Spleen (tissue), 11 donors: Measurements from ENCODE around the gene ZNF235. TPM values are rescaled to one million over a fixed set of nuclear protein-coding genes. Genes with fewer than 3 reads are reported as not detected.

Experiments
- DNase-seq: peaks from one replicate; pipeline ENCODE4 v3.0.0-alpha.2; 2020
- H3K27ac ChIP-seq, 8 donors: fragments of 200-600 bp; sonication (generic) in 7 of 8; 1 replicate in 4 of 8; 2 replicates in 4 of 8; pipeline versions ENCODE4 v1.5.0 to v1.8.0; 2016 to 2021; ENCODE audit warnings: inconsistent platforms in 4 of 8, mild to moderate bottlenecking in 4 of 8, moderate library complexity in 1 of 8
- H3K27me3 ChIP-seq, 7 donors: fragments of 200-600 bp; sonication (generic) in 6 of 7; replicated peaks in 1 of 7; 1 replicate in 4 of 7; 2 replicates in 3 of 7; pipeline versions ENCODE4 v1.5.0 to v1.8.0; 2016 to 2021; ENCODE audit warnings: inconsistent platforms in 3 of 7, mild to moderate bottlenecking in 1 of 7
- H3K36me3 ChIP-seq, 6 donors: fragments of 200-600 bp; sonication (generic) in 5 of 6; 1 replicate in 4 of 6; 2 replicates in 2 of 6; pipeline versions ENCODE4 v1.5.0 to v1.8.0; 2016 to 2021; ENCODE audit warnings: inconsistent platforms in 2 of 6
- H3K4me1 ChIP-seq, 6 donors: fragments of 200-600 bp; sonication (generic) in 5 of 6; 1 replicate in 3 of 6; 2 replicates in 3 of 6; pipeline versions ENCODE4 v1.5.0 to v1.8.0; 2016 to 2021; ENCODE audit warnings: inconsistent platforms in 3 of 6
- H3K4me3 ChIP-seq, 8 donors: fragments of 200-600 bp; sonication (generic) in 7 of 8; 1 replicate in 4 of 8; 2 replicates in 4 of 8; pipeline versions ENCODE4 v1.5.0 to v1.8.0; 2016 to 2021; ENCODE audit warnings: inconsistent platforms in 4 of 8, mild to moderate bottlenecking in 4 of 8, moderate library complexity in 2 of 8
- H3K9me3 ChIP-seq, 8 donors: fragments of 200-600 bp; sonication (generic) in 7 of 8; 1 replicate in 4 of 8; 2 replicates in 4 of 8; pipeline versions ENCODE4 v1.5.0 to v1.8.0; 2016 to 2021; ENCODE audit warnings: inconsistent platforms in 4 of 8
- POLR2A ChIP-seq, 3 donors: fragments of 450-650 bp; IDR thresholded peaks; one replicate each; pipeline ENCODE4 v1.5.1; 2017; ENCODE audit warnings: antibody characterized with exemption in 3 of 3, mild to moderate bottlenecking in 1 of 3
- POLR2AphosphoS5 ChIP-seq, 3 donors: sonication (generic); formaldehyde crosslinking; IDR thresholded peaks; one replicate each; pipeline ENCODE4 v1.5.1; 2017; ENCODE audit warnings: antibody characterized with exemption in 3 of 3
- WGBS, 5 donors: extraction: QIAGEN DNeasy Blood & Tissue Kit in 3 of 5; methylation state at CpG; one replicate each; pipeline versions ENCODE4 v1.1.5 to v1.1.7; 2013 to 2018; 5-methylcytosine and 5-hydroxymethylcytosine counted together
- intact Hi-C: fragments of 100-400 bp; cut with DNase I; formaldehyde crosslinking; loops from one replicate; pipeline ENCODE4 v1.15.0; 2023; ENCODE audit warnings: low total_unique reads
- polyA plus RNA-seq, 3 donors: library from polyadenylated mRNA; stranded (reverse); fragments of 200-250 nt; gene quantifications; one replicate each; pipeline ENCODE4 v1.2.1, GENCODE V29; 2013
- total RNA-seq, 7 donors: library from RNA; depleted of rRNA in 3 of 7; stranded (reverse); fragments of >200 nt in 3 of 7; fragmentation: NEBNext Ultra II Directional in 4 of 7; extraction: Animal tissue kit (Norgen Biotek cat#: 25700) in 4 of 7; gene quantifications; one replicate each; pipeline versions ENCODE4 v1.1.0 to v1.2.1, GENCODE V29; 2016 to 2021
- TF ChIP-seq, protein P1 (sequence below), 11 experiments: fragments of 200-600 bp in 7 of 11; fragments of 450-650 bp in 4 of 11; sonication (generic) in 4 of 11; IDR thresholded peaks in 8 of 11; conservative IDR thresholded peaks in 3 of 11; 1 replicate in 7 of 11; 2 replicates in 4 of 11; pipeline versions ENCODE4 v1.4.0 to v1.8.0; 2016 to 2021; ENCODE audit warnings: antibody characterized with exemption in 11 of 11, inconsistent platforms in 4 of 11, mild to moderate bottlenecking in 1 of 11
- donor health status: healthy with polysubstance abuse.
- donor health status: DM: no; HTN: no; CAD: no; lungs with moderate emphysema.
- donor health status: DM: no; HTN: no; CAD: no.
- donor health status: Bipolar disorder and iron deficiency.
- donor health status: healthy.
- donor health status: DM: no; HTN: no; CAD: no.
- donor health status: DM: yes; HTN: yes; CAD: no.

ZNF235 gene
- total and polyA plus RNA-seq, 10 donors, result 2.4 to 14.6 (median 9.8) TPM

DNA sequence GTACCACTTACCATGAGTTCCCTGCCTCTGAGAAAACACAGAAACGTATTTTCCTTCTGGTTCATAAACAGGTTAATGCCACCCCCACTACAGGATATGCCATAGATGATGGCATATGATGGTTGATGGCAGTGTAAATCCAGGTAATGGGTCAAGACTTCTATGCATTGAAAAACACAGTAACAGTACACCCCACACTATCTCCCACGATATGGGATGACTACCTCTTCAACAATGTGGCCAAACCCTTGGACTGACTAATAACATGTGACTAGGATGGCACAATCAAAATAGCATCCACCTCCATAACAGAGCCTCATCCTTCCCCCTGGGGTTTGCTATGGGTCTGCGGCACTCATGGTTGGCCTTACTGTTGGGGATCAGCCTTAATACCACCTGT, 22.0 kb downstream of the ZNF235 start:
- H3K27ac ChIP-seq, result no peak overlapping the region
- H3K4me3 ChIP-seq, result no peak overlapping the region
- no peak for TF ChIP-seq POLR2AphosphoS5 (IDR thresholded peaks at IDR 0.05)
- TF ChIP-seq, protein P1, sequence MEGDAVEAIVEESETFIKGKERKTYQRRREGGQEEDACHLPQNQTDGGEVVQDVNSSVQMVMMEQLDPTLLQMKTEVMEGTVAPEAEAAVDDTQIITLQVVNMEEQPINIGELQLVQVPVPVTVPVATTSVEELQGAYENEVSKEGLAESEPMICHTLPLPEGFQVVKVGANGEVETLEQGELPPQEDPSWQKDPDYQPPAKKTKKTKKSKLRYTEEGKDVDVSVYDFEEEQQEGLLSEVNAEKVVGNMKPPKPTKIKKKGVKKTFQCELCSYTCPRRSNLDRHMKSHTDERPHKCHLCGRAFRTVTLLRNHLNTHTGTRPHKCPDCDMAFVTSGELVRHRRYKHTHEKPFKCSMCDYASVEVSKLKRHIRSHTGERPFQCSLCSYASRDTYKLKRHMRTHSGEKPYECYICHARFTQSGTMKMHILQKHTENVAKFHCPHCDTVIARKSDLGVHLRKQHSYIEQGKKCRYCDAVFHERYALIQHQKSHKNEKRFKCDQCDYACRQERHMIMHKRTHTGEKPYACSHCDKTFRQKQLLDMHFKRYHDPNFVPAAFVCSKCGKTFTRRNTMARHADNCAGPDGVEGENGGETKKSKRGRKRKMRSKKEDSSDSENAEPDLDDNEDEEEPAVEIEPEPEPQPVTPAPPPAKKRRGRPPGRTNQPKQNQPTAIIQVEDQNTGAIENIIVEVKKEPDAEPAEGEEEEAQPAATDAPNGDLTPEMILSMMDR (IDR thresholded peaks at IDR 0.05 in 8 of 11, conservative IDR thresholded peaks at IDR 0.05 in 3 of 11), result no peak
- no peak for TF ChIP-seq POLR2A (IDR thresholded peaks at IDR 0.05)
- intact Hi-C loops, result no loop called here
- peaks cover 4 to 40% (median 9%) of the 10 kb centered on the region in 6 donors for H3K36me3 ChIP-seq
- no peak for DNase-seq
- no peaks in the 10 kb centered on the region for H3K4me1 ChIP-seq
- H3K27me3 ChIP-seq, result no peaks in the 10 kb centered on the region
- 87 to 94% (median 94%) methylated on average over 3 of the region's 3 CpGs for WGBS, 5 donors
- peaks cover 2 to 100% (median 100%) of the 10 kb centered on the region in 8 donors for H3K9me3 ChIP-seq

DNA sequence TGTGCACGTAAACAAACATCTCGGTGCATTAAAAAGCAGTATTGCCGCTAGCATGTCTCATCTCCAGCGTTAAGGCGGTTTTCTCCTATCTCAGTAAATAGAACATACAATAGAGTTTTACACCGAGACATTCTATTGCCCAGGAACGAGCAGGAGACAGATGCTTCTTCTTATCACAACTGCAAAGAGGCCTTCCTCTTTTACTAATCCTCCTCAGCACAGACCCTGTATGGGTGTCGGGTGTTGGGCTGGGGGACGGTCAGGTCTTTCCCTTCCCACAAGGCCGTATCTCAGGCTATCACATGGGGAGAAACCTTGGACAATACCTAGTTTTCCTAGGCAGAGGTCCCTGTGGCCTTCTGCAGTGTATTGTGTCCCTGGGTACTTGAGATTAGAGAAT, 23.9 kb downstream of the ZNF235 start:
- no peak overlapping the region for H3K4me3 ChIP-seq
- TF ChIP-seq POLR2A (IDR thresholded peaks at IDR 0.05) (no peak), POLR2AphosphoS5 (IDR thresholded peaks at IDR 0.05) (no peak)
- TF ChIP-seq, protein P1 (IDR thresholded peaks at IDR 0.05 in 8 of 11, conservative IDR thresholded peaks at IDR 0.05 in 3 of 11), result no peak
- WGBS, 5 donors, result 84 to 95% (median 85%) methylated on average over 10 of the region's 10 CpGs
- H3K4me1 ChIP-seq, result no peaks in the 10 kb centered on the region
- intact Hi-C loops, result no loop called here
- peaks cover 0 to 33% (median 3%) of the 10 kb centered on the region in 6 donors for H3K36me3 ChIP-seq
- H3K27me3 ChIP-seq, result no peaks in the 10 kb centered on the region
- H3K27ac ChIP-seq, result no peak overlapping the region
- peaks cover 2 to 100% (median 100%) of the 10 kb centered on the region in 8 donors for H3K9me3 ChIP-seq
- no peak for DNase-seq

DNA sequence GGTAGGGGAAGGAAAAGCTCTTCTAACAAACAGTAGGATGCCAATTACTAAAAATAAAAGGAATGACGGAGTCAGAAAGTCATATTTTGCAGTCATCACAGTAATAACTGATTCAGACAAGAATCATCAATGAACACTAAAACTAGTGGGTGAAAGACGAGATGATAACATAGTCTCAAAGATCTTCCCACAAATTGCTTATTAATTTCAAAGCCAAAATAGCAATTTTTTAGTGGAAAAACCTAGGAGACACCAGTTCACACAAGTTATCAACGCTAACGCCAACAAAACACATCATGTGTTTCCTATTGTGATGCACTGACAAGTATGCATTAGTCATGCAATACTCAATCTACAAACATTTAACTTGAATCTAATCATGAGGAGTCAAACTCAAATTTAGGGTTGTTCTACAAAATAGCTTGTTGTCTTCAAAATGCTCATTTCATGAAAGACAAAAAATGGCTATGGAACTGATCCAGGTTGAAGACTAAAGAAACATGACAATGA, 26.6 kb downstream of the ZNF235 start:
- WGBS, 5 donors, result 85 to 96% (median 91%) methylated on average over 4 of the region's 4 CpGs
- TF ChIP-seq POLR2A (IDR thresholded peaks at IDR 0.05) (no peak), POLR2AphosphoS5 (IDR thresholded peaks at IDR 0.05) (no peak)
- TF ChIP-seq, protein P1 (IDR thresholded peaks at IDR 0.05 in 8 of 11, conservative IDR thresholded peaks at IDR 0.05 in 3 of 11), result no peak
- DNase-seq, result no peak
- no peaks in the 10 kb centered on the region for H3K4me1 ChIP-seq
- no peak overlapping the region for H3K27ac ChIP-seq
- H3K27me3 ChIP-seq, result no peaks in the 10 kb centered on the region
- H3K9me3 ChIP-seq, result peaks cover 5 to 100% (median 100%) of the 10 kb centered on the region in 8 donors
- H3K4me3 ChIP-seq, result no peak overlapping the region
- intact Hi-C loops, result no loop called here
- H3K36me3 ChIP-seq, result peaks cover 0 to 51% (median 12%) of the 10 kb centered on the region in 6 donors

DNA sequence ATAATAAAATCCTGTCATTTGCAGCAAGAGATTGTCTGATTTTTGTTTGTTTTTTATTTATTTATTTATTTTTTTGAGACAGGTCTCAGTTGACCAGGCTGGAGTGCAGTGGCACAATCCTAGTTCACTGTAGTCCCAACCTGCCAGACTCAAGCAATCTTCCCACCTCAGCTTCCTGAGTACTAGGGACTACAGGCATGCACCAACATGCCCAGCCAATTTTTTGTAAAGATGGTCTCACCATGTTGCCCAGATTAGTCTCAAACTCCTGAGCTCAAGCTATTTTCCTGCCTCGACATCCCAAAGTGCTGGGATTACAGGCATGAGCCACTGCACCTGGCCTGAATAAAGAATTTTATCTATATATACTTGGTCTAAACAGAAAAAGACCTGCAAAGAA, 27.5 kb downstream of the ZNF235 start:
- intact Hi-C loops, result no loop called here
- H3K4me3 ChIP-seq, result no peak overlapping the region
- H3K36me3 ChIP-seq, result peaks cover 0 to 55% (median 13%) of the 10 kb centered on the region in 6 donors
- peaks cover 5 to 100% (median 100%) of the 10 kb centered on the region in 8 donors for H3K9me3 ChIP-seq
- TF ChIP-seq POLR2AphosphoS5 (IDR thresholded peaks at IDR 0.05) (no peak), POLR2A (IDR thresholded peaks at IDR 0.05) (no peak)
- TF ChIP-seq, protein P1 (IDR thresholded peaks at IDR 0.05 in 8 of 11, conservative IDR thresholded peaks at IDR 0.05 in 3 of 11), result no peak
- 93 to 95% (median 94%) methylated on average over 1 of the region's 1 CpG for WGBS, 5 donors
- H3K27me3 ChIP-seq, result no peaks in the 10 kb centered on the region
- no peak overlapping the region for H3K27ac ChIP-seq
- no peaks in the 10 kb centered on the region for H3K4me1 ChIP-seq
- DNase-seq, result no peak
